GM21576 (cell line): ENCODE data around the gene FOLR1.
"Not testable (repeated sequence)": the region's sequence is repeated elsewhere in the genome, so short reads cannot be mapped to it uniquely, and the experiment has no call there.

Experiments
- ATAC-seq: cut with Tn5 transposase; IDR thresholded peaks from one replicate; pipeline ENCODE4 v1.9.1; 2021; ENCODE audit warnings: mild to moderate bottlenecking, moderate library complexity; ENCODE audit not compliant: unreplicated experiment

Gene FOLR1

DNA sequence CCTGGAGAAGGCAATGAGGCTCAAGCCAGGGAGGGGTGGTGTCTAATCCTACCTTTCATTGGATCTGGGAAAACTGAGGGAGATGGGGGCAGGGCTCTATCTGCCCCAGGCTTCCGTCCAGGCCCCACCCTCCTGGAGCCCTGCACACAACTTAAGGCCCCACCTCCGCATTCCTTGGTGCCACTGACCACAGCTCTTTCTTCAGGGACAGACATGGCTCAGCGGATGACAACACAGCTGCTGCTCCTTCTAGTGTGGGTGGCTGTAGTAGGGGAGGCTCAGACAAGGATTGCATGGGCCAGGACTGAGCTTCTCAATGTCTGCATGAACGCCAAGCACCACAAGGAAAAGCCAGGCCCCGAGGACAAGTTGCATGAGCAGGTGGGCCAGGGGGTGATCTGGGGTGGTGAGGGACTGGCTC, at the start of gene FOLR1:
TSS of gene FOLR1 (plus strand) at position 180 of the 421 bp plus-strand sequence. CDS start at position 214, 34 bp downstream.
- no peak for ATAC-seq

DNA sequence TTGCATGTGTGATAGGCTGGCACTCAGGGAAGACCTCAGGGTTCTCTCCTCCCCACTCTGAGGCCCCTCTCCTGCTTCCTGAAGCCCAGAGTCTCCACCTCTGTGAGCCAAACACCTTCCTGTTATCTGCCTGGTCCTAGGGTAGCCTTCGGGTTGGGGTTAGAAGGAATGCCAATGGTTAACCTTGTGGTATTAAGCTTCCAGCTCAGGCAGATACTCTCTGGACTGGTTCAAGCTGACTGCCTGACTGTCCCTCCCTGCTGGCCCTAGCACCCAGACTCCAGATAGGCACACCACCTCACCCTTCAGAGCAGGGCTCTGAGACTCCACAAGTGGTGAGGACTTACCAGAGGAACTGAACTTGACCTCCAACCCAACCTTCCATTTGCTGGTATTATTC, 49.4 kb upstream of the FOLR1 start:
- not testable (repeated sequence) for ATAC-seq

GRCh38 chr11:72144807-72145565, 47.0 kb upstream of the FOLR1 start:
- ATAC-seq, result no peak

DNA sequence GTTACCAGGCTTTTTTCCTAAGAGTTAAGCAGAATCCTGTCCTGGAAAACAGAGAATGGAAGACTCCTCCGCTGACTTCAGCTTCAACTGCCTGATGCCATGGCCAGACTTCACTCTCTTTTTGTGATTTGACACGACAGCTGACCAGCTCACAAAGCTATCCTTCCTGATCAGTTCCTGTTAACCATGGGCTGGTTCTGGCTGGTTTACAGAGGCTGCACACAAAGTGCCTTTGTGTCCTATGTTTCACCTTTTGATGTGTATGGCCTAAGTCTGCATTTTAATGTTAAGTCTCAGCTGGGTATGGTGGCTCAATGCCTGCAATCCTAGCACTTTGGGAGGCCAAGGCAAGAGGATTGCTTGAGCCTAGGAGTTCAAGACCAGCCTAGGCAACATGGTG, 45.3 kb upstream of the FOLR1 start:
- no peak for ATAC-seq

- ATAC-seq, result no peak
These were observed 41.1 kb upstream of the FOLR1 start for GRCh38 chr11:72150882-72151281.

- not testable (repeated sequence) for ATAC-seq
These were observed 38.1 kb upstream of the FOLR1 start for GRCh38 chr11:72153874-72154273.

DNA sequence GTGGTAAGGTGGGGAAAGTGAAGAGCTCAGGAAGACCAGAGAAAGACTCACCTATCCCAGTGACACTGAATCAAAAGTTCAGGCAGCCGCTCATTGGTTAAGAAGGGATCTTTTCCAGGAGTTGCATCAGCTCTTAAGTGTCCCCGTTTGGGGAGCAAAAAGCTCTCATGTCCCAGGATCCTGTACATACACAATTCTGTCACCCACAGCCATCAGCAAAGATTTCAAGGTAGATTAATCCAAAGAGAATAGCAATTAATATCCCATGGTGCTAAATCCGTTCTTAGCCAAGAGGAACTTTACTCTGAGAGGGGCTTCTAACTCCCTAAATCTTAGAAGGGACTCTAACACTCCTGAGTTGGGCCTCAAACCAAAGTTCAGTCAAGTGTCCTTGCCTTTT, 37.1 kb upstream of the FOLR1 start:
- no peak for ATAC-seq

GRCh38 chr11:72155751-72156150, 36.2 kb upstream of the FOLR1 start:
- no peak for ATAC-seq

DNA sequence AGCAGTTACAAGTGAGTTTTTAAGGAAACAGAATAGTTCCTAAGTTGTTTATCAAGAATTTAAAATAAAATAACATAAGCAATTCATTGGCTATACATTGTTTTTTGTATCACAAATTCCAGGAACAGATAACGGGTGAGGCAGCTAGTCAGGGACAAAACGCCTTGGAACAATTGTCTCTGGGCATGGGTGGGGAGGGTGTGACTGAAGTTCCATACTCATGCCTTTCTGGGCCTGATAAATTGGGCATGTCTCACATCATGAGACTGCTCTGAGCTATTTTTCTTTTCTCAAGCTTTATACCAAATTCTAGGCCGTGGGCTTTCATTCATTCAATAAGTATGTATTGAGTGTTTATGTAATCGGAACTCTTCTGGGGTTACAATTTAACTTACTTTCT, 34.8 kb upstream of the FOLR1 start:
- no peak for ATAC-seq

DNA sequence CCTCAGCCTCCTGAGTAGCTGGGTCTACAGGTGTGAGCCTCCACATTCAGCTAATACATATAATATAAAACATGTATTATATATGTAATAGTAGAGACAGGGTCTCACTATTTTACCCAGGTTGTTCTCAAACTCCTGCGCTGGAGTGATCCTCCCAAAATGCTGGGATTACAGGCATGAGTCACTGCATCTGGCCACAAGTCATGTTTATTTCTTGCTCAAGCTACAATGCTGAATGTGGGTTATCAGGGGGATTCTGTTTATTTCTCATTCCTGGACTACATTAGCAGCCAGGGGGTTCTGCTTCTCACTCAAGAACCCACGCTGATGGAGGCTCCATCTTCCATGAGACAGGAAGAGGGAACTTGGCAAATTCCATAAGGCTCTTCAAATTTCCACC, 31.6 kb upstream of the FOLR1 start:
- ATAC-seq, result no peak

- ATAC-seq, result no peak
These were observed 28.9 kb upstream of the FOLR1 start for GRCh38 chr11:72162891-72163492.

GRCh38 chr11:72164187-72164586, 27.8 kb upstream of the FOLR1 start:
- not testable (repeated sequence) for ATAC-seq

- not testable (repeated sequence) for ATAC-seq
These were observed 22.8 kb upstream of the FOLR1 start for GRCh38 chr11:72169046-72169555.

DNA sequence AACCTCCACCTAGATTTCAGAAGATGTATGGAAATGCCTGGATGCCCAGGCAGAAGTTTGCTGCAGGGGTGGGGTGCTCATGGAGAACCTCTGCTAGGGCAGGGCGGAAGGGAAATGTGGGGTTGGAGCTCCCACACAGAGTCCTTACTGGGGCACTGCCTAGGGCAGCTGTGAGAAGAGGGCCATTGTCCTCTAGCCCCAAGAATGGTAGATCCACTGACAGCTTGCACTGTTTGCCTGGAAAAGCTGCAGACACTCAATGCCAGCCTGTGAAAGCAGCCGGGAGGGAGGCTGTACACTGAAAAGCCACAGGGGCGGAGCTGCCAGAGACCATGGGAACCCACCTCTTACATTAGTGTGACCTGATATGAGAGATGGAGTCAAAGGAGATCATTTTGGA, 22.2 kb upstream of the FOLR1 start:
- ATAC-seq, result not testable (repeated sequence)

DNA sequence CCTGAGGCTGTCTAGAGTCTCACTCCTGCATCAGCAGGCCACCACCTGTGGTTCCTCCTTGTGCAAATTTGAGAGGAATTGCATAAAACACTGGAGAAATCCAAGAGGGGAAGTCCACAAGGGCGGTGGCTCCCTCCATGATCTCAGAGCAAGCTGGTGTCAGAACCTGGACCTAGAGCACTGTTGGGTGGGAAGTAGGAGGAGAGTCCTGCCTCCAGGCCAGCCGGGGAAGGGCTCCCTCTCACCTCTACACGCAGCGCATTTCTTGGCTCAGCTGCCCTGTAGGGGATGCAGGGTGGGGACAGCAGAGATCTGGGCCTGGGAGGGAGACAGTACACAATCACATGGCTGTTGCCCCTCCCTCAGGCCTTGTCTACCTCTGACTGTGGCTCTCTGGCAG, 19.9 kb upstream of the FOLR1 start:
- not testable (repeated sequence) for ATAC-seq

DNA sequence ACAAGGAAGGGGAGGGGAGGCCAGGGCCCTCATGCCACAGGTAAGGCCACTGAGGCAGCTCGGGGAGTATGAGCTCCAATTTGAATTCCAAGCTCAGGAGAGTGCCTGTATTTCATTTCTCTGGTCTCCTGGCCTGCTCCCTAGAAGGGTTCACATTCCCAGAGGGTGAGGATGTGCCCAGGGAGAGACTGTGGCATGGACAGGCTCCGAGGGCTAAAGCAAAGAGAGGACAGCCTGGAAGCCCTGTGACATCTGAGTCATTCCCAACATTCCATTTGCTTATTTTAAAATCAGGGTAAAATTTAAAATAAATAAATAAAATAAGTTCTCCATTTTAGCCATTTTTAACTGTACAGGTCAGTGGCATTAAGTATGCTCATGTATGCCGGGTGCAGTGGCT, 18.6 kb upstream of the FOLR1 start:
- no peak for ATAC-seq

DNA sequence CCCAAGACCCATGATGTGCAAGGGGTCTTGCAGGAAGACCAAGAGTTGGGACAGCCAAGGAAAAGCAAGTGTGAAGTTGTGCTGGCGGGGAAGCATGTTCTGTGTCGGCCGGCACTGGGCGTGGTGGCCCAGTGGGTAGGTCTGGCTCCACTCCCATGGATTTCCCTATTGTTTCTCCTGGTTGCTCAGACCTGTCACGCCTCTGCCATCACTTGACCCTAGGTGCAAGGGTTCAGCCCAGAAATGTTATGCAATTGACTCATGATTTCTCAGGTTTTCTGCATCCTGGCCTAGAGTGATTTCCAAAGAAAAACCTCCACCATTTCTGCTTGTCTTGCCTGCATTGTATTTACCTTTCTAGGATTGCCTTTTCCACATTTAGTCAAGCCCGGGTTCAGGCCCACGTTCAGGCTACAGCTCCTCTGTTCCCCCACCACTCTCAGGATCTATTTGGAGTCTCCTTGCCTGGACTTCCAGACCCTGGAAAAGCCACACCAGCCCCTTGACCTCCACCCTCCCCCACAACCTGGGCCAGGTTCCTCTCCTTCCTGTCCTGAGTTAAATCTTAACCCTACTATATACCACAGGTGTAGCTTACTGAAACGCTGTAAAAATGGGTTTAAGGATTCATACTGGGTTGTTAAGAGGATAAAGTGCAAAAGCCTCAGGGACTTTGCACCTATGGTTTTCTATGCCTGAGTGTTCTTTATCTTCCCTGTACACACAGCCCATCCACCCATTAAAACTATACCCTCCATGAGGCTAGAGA, 17.5 kb upstream of the FOLR1 start:
- ATAC-seq, result no peak

DNA sequence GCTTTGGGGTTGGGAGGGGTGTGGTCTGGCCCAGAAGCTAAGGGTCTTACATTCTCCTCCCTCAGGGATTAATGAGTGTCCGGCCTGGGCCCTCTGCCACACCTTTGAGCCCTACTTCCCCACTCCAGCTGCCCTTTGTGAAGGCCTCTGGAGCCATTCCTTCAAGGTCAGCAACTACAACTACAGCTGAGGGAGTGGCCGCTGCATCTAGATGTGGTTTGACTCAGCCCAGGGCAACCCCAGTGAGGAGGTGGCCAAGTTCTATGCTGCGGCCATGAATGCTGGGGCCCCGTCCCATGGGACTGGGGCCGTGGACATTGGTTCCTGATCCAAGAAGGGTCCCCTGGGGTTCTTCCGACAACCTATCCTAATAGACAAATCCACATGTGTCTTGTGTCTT, 14.3 kb upstream of the FOLR1 start:
- no peak for ATAC-seq

- ATAC-seq, result no peak
These were observed 12.7 kb upstream of the FOLR1 start for GRCh38 chr11:72179049-72179803.

DNA sequence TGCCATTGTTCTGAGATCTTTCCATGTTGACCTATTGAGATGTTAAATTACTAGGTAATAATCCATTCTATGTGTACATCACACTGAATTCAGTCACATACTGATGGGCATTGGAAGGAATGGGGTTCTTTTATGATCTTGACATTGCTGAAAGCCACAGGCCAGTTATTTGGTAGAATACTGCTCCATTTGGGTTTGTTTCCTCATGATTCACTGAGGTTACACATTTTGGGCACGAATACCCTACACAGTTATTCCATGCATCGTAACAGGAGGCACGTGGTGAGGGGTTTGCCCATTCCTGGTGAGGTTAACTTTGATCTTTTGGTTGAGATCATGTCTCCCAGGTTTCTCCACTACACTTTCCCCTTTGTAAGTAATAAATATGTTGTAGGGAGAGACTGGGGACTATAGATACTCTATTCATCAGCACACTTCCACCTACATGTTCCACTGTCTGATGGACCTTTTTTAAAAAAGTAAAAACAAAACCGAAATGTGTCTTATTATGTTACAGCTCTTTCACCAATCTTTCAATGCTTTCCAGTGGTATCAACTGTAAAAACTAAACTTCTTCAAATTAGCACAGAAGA, 12.0 kb upstream of the FOLR1 start:
- no peak for ATAC-seq
